Keratinocyte (primary cell): ENCODE results near the gene TMEM132C. TPM values are rescaled to one million over a fixed set of nuclear protein-coding genes. Genes with fewer than 3 reads are reported as not detected.

ENCODE experiments used
- DNase-seq: peaks from one replicate; pipeline ENCODE4 v3.0.0-alpha.2; 2011; ENCODE audit warnings: low read depth, missing footprints, low spot score
- FAIRE-seq: peaks from 2 replicates; lab custom pipeline; 2011; peaks lifted over from hg19 to GRCh38; lab: Jason Lieb, UNC
- H2AFZ ChIP-seq: 2 replicates; pipeline ENCODE4 v1.6.0; 2012; ENCODE audit warnings: low read length, control low read depth, inconsistent platforms; ENCODE audit not compliant: control insufficient read depth
- H3K27ac ChIP-seq: 2 replicates; pipeline ENCODE4 v1.5.1; 2011; ENCODE audit warnings: low read length; ENCODE audit not compliant: control insufficient read depth, insufficient read depth
- H3K27me3 ChIP-seq: 3 replicates; pipeline ENCODE4 v1.6.0; 2011; ENCODE audit warnings: low read length; ENCODE audit not compliant: control insufficient read depth, insufficient read depth; ENCODE audit errors: extremely low read depth
- H3K36me3 ChIP-seq, 2 experiments: 2 replicates in 1 of 2; 3 replicates in 1 of 2; pipeline ENCODE4 v1.5.1; 2011; ENCODE audit warnings: low read length in 2 of 2, mild to moderate bottlenecking in 1 of 2; ENCODE audit not compliant: control insufficient read depth in 2 of 2, insufficient read depth in 2 of 2; ENCODE audit errors: extremely low read depth in 1 of 2
- H3K4me1 ChIP-seq: 3 replicates; pipeline ENCODE4 v1.5.1; 2011; ENCODE audit warnings: low read length; ENCODE audit not compliant: control insufficient read depth, insufficient read depth; ENCODE audit errors: extremely low read depth
- H3K4me2 ChIP-seq: 3 replicates; pipeline ENCODE4 v1.6.0; 2011; ENCODE audit warnings: low read depth, low read length; ENCODE audit not compliant: control insufficient read depth, insufficient read depth; ENCODE audit errors: extremely low read depth
- H3K4me3 ChIP-seq, 3 experiments: fragments of 200-600 bp in 1 of 3; sonication (generic) in 1 of 3; 2 replicates in 2 of 3; 3 replicates in 1 of 3; pipeline ENCODE4 v1.5.1; 2011 to 2016; ENCODE audit warnings: low read length in 3 of 3, mild to moderate bottlenecking in 3 of 3, control low read depth in 2 of 3, inconsistent platforms in 1 of 3, low read depth in 1 of 3, mixed read lengths in 1 of 3, mixed run types in 1 of 3, moderate library complexity in 1 of 3; ENCODE audit not compliant: control insufficient read depth in 2 of 3, insufficient read depth in 2 of 3; ENCODE audit errors: extremely low read depth in 1 of 3
- H3K79me2 ChIP-seq: 2 replicates; pipeline ENCODE4 v1.6.0; 2012; ENCODE audit warnings: low read length; ENCODE audit not compliant: control insufficient read depth, insufficient read depth
- H3K9ac ChIP-seq: 3 replicates; pipeline ENCODE4 v1.6.0; 2011; ENCODE audit warnings: low read length; ENCODE audit not compliant: control insufficient read depth, insufficient read depth; ENCODE audit errors: extremely low read depth
- H3K9me1 ChIP-seq: 3 replicates; pipeline ENCODE4 v1.6.0; 2011; ENCODE audit warnings: low read length; ENCODE audit not compliant: control insufficient read depth, insufficient read depth; ENCODE audit errors: extremely low read depth
- H3K9me3 ChIP-seq: 2 replicates; pipeline ENCODE4 v1.5.1; 2012; ENCODE audit warnings: low read depth, low read length; ENCODE audit not compliant: control insufficient read depth
- H4K20me1 ChIP-seq: 3 replicates; pipeline ENCODE4 v1.6.0; 2011; ENCODE audit warnings: low read length; ENCODE audit not compliant: control insufficient read depth, insufficient read depth; ENCODE audit errors: extremely low read depth
- EZH2 ChIP-seq: IDR thresholded peaks from one replicate; pipeline ENCODE4 v1.6.1; 2012; ENCODE audit warnings: inconsistent platforms, mild to moderate bottlenecking, low read length, moderate library complexity
- dilution Hi-C: fragments of 300-500 bp; cut with MboI; formaldehyde crosslinking; loops from one replicate; pipeline ENCODE4 v1.7.0; 2020; ENCODE audit warnings: low sequenced_read_pairs; ENCODE audit not compliant: extremely low pct_ligation_motif_present
- polyA plus RNA-seq, 5 experiments: library from polyadenylated mRNA; depleted of rRNA in 3 of 5; stranded (reverse) in 3 of 5; stranded (forward) in 1 of 5; unstranded in 1 of 5; fragments of >200 nt; gene quantifications; 1 replicate in 1 of 5; 2 replicates in 3 of 5; 3 replicates in 1 of 5; pipeline versions ENCODE4 v1.2.1 to v1.2.3, GENCODE V29; 2011 to 2012; ENCODE audit warnings: missing spikeins in 2 of 5, low read depth in 1 of 5, low replicate concordance in 1 of 5
- TF ChIP-seq, protein P1 (sequence below), 3 experiments: IDR thresholded peaks in 1 of 3; conservative IDR thresholded peaks in 1 of 3; optimal IDR thresholded peaks in 1 of 3; 2 replicates in 2 of 3; 3 replicates in 1 of 3; pipeline versions ENCODE3 to v1.5.1; 2011; ENCODE audit warnings: low read length in 3 of 3, mild to moderate bottlenecking in 3 of 3, moderate library complexity in 2 of 3, control low read depth in 1 of 3, inconsistent platforms in 1 of 3; ENCODE audit not compliant: insufficient read depth in 2 of 3; ENCODE audit errors: extremely low read depth in 1 of 3

Gene TMEM132C
- polyA plus RNA-seq, 1 donor (not counting 4 experiments of a cell fraction or from before 2014, with no cell fraction given), result not detected

DNA sequence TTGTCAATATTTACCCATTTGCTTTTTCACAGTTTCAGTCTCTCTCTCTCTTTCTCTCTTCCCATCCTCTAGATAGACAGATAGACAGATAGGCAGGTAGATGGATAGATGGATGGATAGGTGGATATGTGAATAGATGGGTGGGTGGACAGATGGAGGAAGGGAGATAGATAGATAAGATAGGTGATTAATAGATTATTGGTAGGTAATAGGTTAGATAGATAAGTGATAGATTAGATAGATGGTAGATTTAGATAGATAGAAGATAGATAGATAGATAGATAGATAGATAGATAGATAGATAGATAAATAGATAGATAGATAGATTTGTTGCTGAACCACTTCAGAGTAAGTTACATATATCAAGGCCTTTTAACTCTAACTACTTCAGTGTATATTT is 408.6 kb downstream of the TMEM132C start:
- FAIRE-seq, result no peak
- no peak overlapping the region for H3K4me2 ChIP-seq
- no peaks in the 10 kb centered on the region for H3K9me1 ChIP-seq
- no peak overlapping the region for H2AFZ ChIP-seq
- TF ChIP-seq, protein P1, sequence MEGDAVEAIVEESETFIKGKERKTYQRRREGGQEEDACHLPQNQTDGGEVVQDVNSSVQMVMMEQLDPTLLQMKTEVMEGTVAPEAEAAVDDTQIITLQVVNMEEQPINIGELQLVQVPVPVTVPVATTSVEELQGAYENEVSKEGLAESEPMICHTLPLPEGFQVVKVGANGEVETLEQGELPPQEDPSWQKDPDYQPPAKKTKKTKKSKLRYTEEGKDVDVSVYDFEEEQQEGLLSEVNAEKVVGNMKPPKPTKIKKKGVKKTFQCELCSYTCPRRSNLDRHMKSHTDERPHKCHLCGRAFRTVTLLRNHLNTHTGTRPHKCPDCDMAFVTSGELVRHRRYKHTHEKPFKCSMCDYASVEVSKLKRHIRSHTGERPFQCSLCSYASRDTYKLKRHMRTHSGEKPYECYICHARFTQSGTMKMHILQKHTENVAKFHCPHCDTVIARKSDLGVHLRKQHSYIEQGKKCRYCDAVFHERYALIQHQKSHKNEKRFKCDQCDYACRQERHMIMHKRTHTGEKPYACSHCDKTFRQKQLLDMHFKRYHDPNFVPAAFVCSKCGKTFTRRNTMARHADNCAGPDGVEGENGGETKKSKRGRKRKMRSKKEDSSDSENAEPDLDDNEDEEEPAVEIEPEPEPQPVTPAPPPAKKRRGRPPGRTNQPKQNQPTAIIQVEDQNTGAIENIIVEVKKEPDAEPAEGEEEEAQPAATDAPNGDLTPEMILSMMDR (optimal IDR thresholded peaks at IDR 0.05 in 1 of 3, IDR thresholded peaks at IDR 0.05 in 1 of 3, conservative IDR thresholded peaks at IDR 0.05 in 1 of 3; ENCODE audit: extremely low read depth in 1 of 3, insufficient read depth in 2 of 3, low read length in 3 of 3), result no peak
- TF ChIP-seq EZH2, result no peak
- H3K9ac ChIP-seq, result no peak overlapping the region
- dilution Hi-C loops, result no loop called here
- H3K79me2 ChIP-seq, result no peaks in the 10 kb centered on the region
- no peaks in the 10 kb centered on the region for H3K4me1 ChIP-seq
- no peak overlapping the region for H3K4me3 ChIP-seq
- DNase-seq, result no peak
- no peaks in the 10 kb centered on the region for H3K36me3 ChIP-seq
- no peak overlapping the region for H3K27ac ChIP-seq
- no peaks in the 10 kb centered on the region for H3K27me3 ChIP-seq
- no peaks in the 10 kb centered on the region for H4K20me1 ChIP-seq
- H3K9me3 ChIP-seq, result no peaks in the 10 kb centered on the region

DNA sequence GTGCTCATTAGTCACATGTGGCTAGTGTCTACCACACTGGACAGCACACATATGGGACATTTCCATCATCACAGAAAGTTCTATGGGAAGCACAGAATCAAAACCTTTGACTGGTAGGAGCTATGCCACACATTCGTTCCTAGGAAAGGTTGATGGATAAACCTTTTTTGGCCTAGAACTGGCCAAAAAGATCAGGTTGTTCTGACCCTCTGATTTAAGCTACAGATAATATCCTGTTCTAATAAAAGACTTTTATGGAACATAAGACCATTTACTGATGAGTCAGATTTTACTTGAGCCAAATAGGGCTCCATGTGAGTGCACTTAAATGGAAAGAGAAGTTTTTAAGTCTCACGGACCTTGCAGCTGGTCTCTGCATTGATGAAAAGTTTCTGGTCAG is 413.6 kb downstream of the TMEM132C start:
- Histone ChIP-seq H4K20me1 (no peaks in the 10 kb centered on the region), H3K4me2 (no peak overlapping the region), H2AFZ (no peak overlapping the region), H3K9me1 (no peaks in the 10 kb centered on the region), H3K79me2 (no peaks in the 10 kb centered on the region), H3K4me3 (no peak overlapping the region), H3K9ac (no peak overlapping the region), H3K9me3 (peaks cover 4% of the 10 kb centered on the region), H3K27me3 (no peaks in the 10 kb centered on the region), H3K36me3 (no peaks in the 10 kb centered on the region), H3K27ac (no peak overlapping the region), H3K4me1 (no peaks in the 10 kb centered on the region)
- no peak for DNase-seq
- TF ChIP-seq, protein P1 (optimal IDR thresholded peaks at IDR 0.05 in 1 of 3, IDR thresholded peaks at IDR 0.05 in 1 of 3, conservative IDR thresholded peaks at IDR 0.05 in 1 of 3; ENCODE audit: extremely low read depth in 1 of 3, insufficient read depth in 2 of 3, low read length in 3 of 3), result no peak
- no peak for TF ChIP-seq EZH2
- no peak for FAIRE-seq
- dilution Hi-C loops, result no loop called here
